ENCODE results near the gene B4GALNT4.
"Not testable (repeated sequence)": the region's sequence is repeated elsewhere in the genome, so short reads cannot be mapped to it uniquely, and the experiment has no call there.

- TF ChIP-seq EZH2phosphoT487 (IDR thresholded peaks at IDR 0.05; ENCODE audit: low read length); CTCF (IDR thresholded peaks at IDR 0.05; ENCODE audit: low read length); EZH2 (optimal IDR thresholded peaks at IDR 0.05; ENCODE audit: low read depth, low read length): not testable (repeated sequence)
Observed at GRCh38 chr11:333616-334263, 35.6 kb upstream of the B4GALNT4 start.
